Activated CD4-positive, alpha-beta T cell treated with anti-CD3 and anti-CD28 coated beads for 24 hours (primary cell): ENCODE data around the gene AK5.
"Not testable (repeated sequence)": the region's sequence is repeated elsewhere in the genome, so short reads cannot be mapped to it uniquely, and the experiment has no call there.

Source experiments
- DNase-seq, 2 donors: peaks; one replicate each; pipeline ENCODE4 v3.0.0-alpha.2; 2020; ENCODE audit warnings: low read depth in 2 of 2

AK5 gene

GRCh38 chr1:77499466-77499865 lies 217.6 kb downstream of the AK5 start:
- DNase-seq, result no peak

GRCh38 chr1:77504986-77505385 lies 223.2 kb downstream of the AK5 start:
- no peak for DNase-seq

GRCh38 chr1:77506771-77507170 lies 225.0 kb downstream of the AK5 start:
- DNase-seq, result no peak

- DNase-seq, result no peak
These were observed 227.3 kb downstream of the AK5 start for GRCh38 chr1:77509051-77509492.

GRCh38 chr1:77509898-77510297 lies 228.1 kb downstream of the AK5 start:
- DNase-seq, result no peak

- no peak for DNase-seq
These were observed 229.6 kb downstream of the AK5 start for GRCh38 chr1:77511440-77511840.

GRCh38 chr1:77512650-77513049 lies 230.8 kb downstream of the AK5 start:
- not testable (repeated sequence) for DNase-seq

GRCh38 chr1:77513839-77514763 lies 232.3 kb downstream of the AK5 start:
- no peak for DNase-seq

- no peak for DNase-seq
These were observed 233.3 kb downstream of the AK5 start for GRCh38 chr1:77514921-77515776.

GRCh38 chr1:77516106-77516505 lies 234.3 kb downstream of the AK5 start:
- no peak for DNase-seq

- DNase-seq, result no peak
These were observed 242.2 kb downstream of the AK5 start for GRCh38 chr1:77524038-77524437.

GRCh38 chr1:77531149-77531548 lies 249.3 kb downstream of the AK5 start:
- not testable (repeated sequence) for DNase-seq

- DNase-seq, result not testable (repeated sequence)
These were observed 249.9 kb downstream of the AK5 start for GRCh38 chr1:77531596-77532280.

- no peak for DNase-seq
These were observed 250.8 kb downstream of the AK5 start for GRCh38 chr1:77532641-77533040.

- peak; percentile 45 to 46 for DNase-seq
These were observed 252.0 kb downstream of the AK5 start for GRCh38 chr1:77533660-77534305.

- DNase-seq, result no peak
These were observed 252.6 kb downstream of the AK5 start for GRCh38 chr1:77534456-77534855.

- DNase-seq, result no peak
These were observed 255.0 kb downstream of the AK5 start for GRCh38 chr1:77536813-77537212.

GRCh38 chr1:77538956-77539518 lies 257.2 kb downstream of the AK5 start:
- no peak for DNase-seq

GRCh38 chr1:77539519-77540142 lies 257.8 kb downstream of the AK5 start:
- no peak for DNase-seq

- DNase-seq, result no peak
These were observed 258.8 kb downstream of the AK5 start for GRCh38 chr1:77540501-77541161.
